HepG2 (cell line): ENCODE measurements around the gene DERL2. TPM values are rescaled to one million over a fixed set of nuclear protein-coding genes. Genes with fewer than 3 reads are reported as not detected.

Experiments
- ATF5 ChIP-seq: sonication (generic); formaldehyde crosslinking; IDR thresholded peaks from 2 replicates; pipeline ENCODE4 v1.4.0; 2020; ENCODE audit warnings: mild to moderate bottlenecking, low read depth, missing genetic modification reagents
- CC2D1A ChIP-seq: sonication (generic); formaldehyde crosslinking; IDR thresholded peaks from 2 replicates; pipeline ENCODE4 v1.8.1; 2023; ENCODE audit warnings: mild to moderate bottlenecking, missing genetic modification reagents
- CEBPB ChIP-seq: IDR thresholded peaks from 2 replicates; pipeline ENCODE4 v1.6.1; 2011; ENCODE audit warnings: low read depth, low read length, improper control_type of control experiment, borderline replicate concordance
- EHMT2 ChIP-seq: fragments of 200-600 bp; sonication (generic); IDR thresholded peaks from 2 replicates; pipeline ENCODE4 v1.7.0; 2017; ENCODE audit warnings: antibody characterized with exemption, low read depth, low read length, borderline replicate concordance
- ELF1 ChIP-seq: sonication (generic); formaldehyde crosslinking; IDR thresholded peaks from 2 replicates; pipeline ENCODE4 v1.4.0; 2020; ENCODE audit warnings: missing genetic modification reagents
- KLF13 ChIP-seq: sonication (generic); formaldehyde crosslinking; IDR thresholded peaks from 2 replicates; pipeline ENCODE4 v1.4.0; 2020; ENCODE audit warnings: mild to moderate bottlenecking, missing genetic modification reagents
- MAFK ChIP-seq, 2 experiments: IDR thresholded peaks in 1 of 2; conservative IDR thresholded peaks in 1 of 2; 2 replicates each; pipeline ENCODE4 v1.6.1; 2011; ENCODE audit warnings: improper control_type of control experiment in 2 of 2, low read length in 2 of 2
- MIER3 ChIP-seq: IDR thresholded peaks from 2 replicates; pipeline ENCODE4 v1.6.1; 2016; ENCODE audit warnings: missing compliant biosample characterization, borderline replicate concordance
- MXD3 ChIP-seq: IDR thresholded peaks from 2 replicates; pipeline ENCODE4 v1.6.1; 2016; ENCODE audit warnings: mild to moderate bottlenecking, missing biosample characterization, missing genetic modification reagents
- MYC ChIP-seq: sonication (generic); formaldehyde crosslinking; IDR thresholded peaks from 2 replicates; pipeline ENCODE4 v1.9.0; 2021; ENCODE audit warnings: missing genetic modification reagents, borderline replicate concordance
- PPARG ChIP-seq: conservative IDR thresholded peaks from 2 replicates; pipeline ENCODE4 v1.6.1; 2016; ENCODE audit warnings: missing biosample characterization, missing genetic modification reagents
- PRPF4 ChIP-seq: fragments of 200-400 bp; formaldehyde crosslinking; IDR thresholded peaks from 2 replicates; pipeline ENCODE4 v1.6.1; 2016; ENCODE audit warnings: low read length, low read depth; ENCODE audit not compliant: poor library complexity, severe bottlenecking
- SALL2 ChIP-seq: sonication (generic); formaldehyde crosslinking; IDR thresholded peaks from 2 replicates; pipeline ENCODE4 v1.8.1; 2023; ENCODE audit warnings: mild to moderate bottlenecking, missing genetic modification reagents, inconsistent platforms
- SATB2 ChIP-seq: sonication (generic); formaldehyde crosslinking; IDR thresholded peaks from 2 replicates; pipeline ENCODE4 v1.5.0; 2020; ENCODE audit warnings: missing genetic modification reagents
- SRF ChIP-seq: IDR thresholded peaks from 2 replicates; pipeline ENCODE4 v1.6.1; 2011; ENCODE audit warnings: mild to moderate bottlenecking, low read depth, low read length, moderate library complexity
- USF2 ChIP-seq, 2 experiments: sonication (generic) in 1 of 2; formaldehyde crosslinking in 1 of 2; IDR thresholded peaks; 2 replicates each; pipeline versions ENCODE4 v1.5.1 to v1.6.1; 2011 to 2020; ENCODE audit warnings: borderline replicate concordance in 1 of 2, low read depth in 1 of 2, low read length in 1 of 2, mild to moderate bottlenecking in 1 of 2, missing genetic modification reagents in 1 of 2, moderate library complexity in 1 of 2
- ZBTB1 ChIP-seq: sonication (generic); formaldehyde crosslinking; IDR thresholded peaks from 2 replicates; pipeline ENCODE4 v1.4.0; 2020; ENCODE audit warnings: missing genetic modification reagents, borderline replicate concordance
- ZBTB7B ChIP-seq: sonication (generic); formaldehyde crosslinking; IDR thresholded peaks from 2 replicates; pipeline ENCODE4 v1.4.0; 2020; ENCODE audit warnings: missing genetic modification reagents
- ZFYVE20 ChIP-seq: sonication (generic); formaldehyde crosslinking; IDR thresholded peaks from 2 replicates; pipeline ENCODE4 v1.8.0; 2023; ENCODE audit warnings: low read depth, mild to moderate bottlenecking, moderate library complexity, missing genetic modification reagents, borderline replicate concordance
- ZNF124 ChIP-seq: sonication (generic); formaldehyde crosslinking; IDR thresholded peaks from 2 replicates; pipeline ENCODE4 v1.4.0; 2020; ENCODE audit warnings: missing genetic modification reagents
- ZNF446 ChIP-seq: sonication (generic); formaldehyde crosslinking; IDR thresholded peaks from 2 replicates; pipeline ENCODE4 v1.5.0; 2020; ENCODE audit warnings: mild to moderate bottlenecking, missing genetic modification reagents
- ZNF549 ChIP-seq: sonication (generic); formaldehyde crosslinking; IDR thresholded peaks from 2 replicates; pipeline ENCODE4 v1.5.0; 2020; ENCODE audit warnings: missing genetic modification reagents
- ZNF580 ChIP-seq: IDR thresholded peaks from 2 replicates; pipeline ENCODE4 v1.6.1; 2016; ENCODE audit warnings: low read depth, borderline replicate concordance
- ZNF660 ChIP-seq: sonication (generic); formaldehyde crosslinking; IDR thresholded peaks from 2 replicates; pipeline ENCODE4 v1.5.1; 2020; ENCODE audit warnings: mild to moderate bottlenecking, low read depth, missing genetic modification reagents, borderline replicate concordance
- ZNF691 ChIP-seq: sonication (generic); formaldehyde crosslinking; IDR thresholded peaks from 2 replicates; pipeline ENCODE4 v1.4.0; 2020; ENCODE audit warnings: missing genetic modification reagents, low read depth, mild to moderate bottlenecking, borderline replicate concordance
- ZNF776 ChIP-seq: sonication (generic); formaldehyde crosslinking; IDR thresholded peaks from 2 replicates; pipeline ENCODE4 v1.4.0; 2020; ENCODE audit warnings: mild to moderate bottlenecking, missing genetic modification reagents
- polyA plus RNA-seq, 8 experiments: library from polyadenylated mRNA; depleted of rRNA in 3 of 8; stranded (reverse) in 7 of 8; unstranded in 1 of 8; fragments of >200 nt; fragmentation: Illumina TruSeq in 4 of 8; extraction: Trizol in 4 of 8; gene quantifications; 2 replicates each; pipeline versions ENCODE4 v1.2.1 to v1.2.3, GENCODE V29; 2011 to 2016; ENCODE audit warnings: low read depth in 4 of 8, missing spikeins in 1 of 8, mixed read lengths in 1 of 8; ENCODE audit not compliant: insufficient read depth in 1 of 8
- total RNA-seq, 5 experiments: library from RNA; depleted of rRNA; stranded (reverse); fragments of >200 nt; fragmentation: Illumina TruSeq; extraction: Trizol; gene quantifications; 2 replicates each; pipeline ENCODE4 v1.2.3, GENCODE V29; 2016; ENCODE audit warnings: low read depth in 1 of 5

Gene DERL2
- total and polyA plus RNA-seq, 2 of the 13 experiments (the other 11 are each of a cell fraction or from before 2014, with no cell fraction given): 59.3 to 65.2 TPM

- TF ChIP-seq ZFYVE20 (CRISPR knock-in tag) (0 out of 2 replicates have a peak, but pooled peaks have one; percentile 70), SRF (no peak), ZNF446 (CRISPR knock-in tag) (peak; percentile 98), MYC (CRISPR knock-in tag) (peak; percentile 99), MXD3 (peak; percentile 99), ATF5 (CRISPR knock-in tag) (peak; percentile 55; the same call in 1 of the 2 replicates), ZBTB7B (CRISPR knock-in tag) (0 out of 2 replicates have a peak, but pooled peaks have one; percentile 24), ZNF660 (CRISPR knock-in tag) (no peak), ZNF549 (peak; percentile 56; the same call in 1 of the 2 replicates), CC2D1A (CRISPR knock-in tag) (no peak), ZNF580 (CRISPR knock-in tag) (peak; percentile 67; the same call in 1 of the 2 replicates), MIER3 (peak; percentile 57; the same call in 1 of the 2 replicates), USF2 (IDR thresholded peaks at IDR 0.05; ENCODE audit: low read depth, low read length) (no peak), USF2 (CRISPR knock-in tag; IDR thresholded peaks at IDR 0.05; ENCODE audit: borderline replicate concordance) (no peak), KLF13 (no peak), ZNF124 (CRISPR knock-in tag) (peak; percentile 23; the same call in 1 of the 2 replicates), SATB2 (peak; percentile 89), ZNF776 (CRISPR knock-in tag) (peak; percentile 95), CEBPB (no peak), ZBTB1 (CRISPR knock-in tag) (no peak), MAFK (conservative IDR thresholded peaks at IDR 0.05 in 1 of 2, IDR thresholded peaks at IDR 0.05 in 1 of 2; ENCODE audit: low read length in 2 of 2) (no peak), ELF1 (CRISPR knock-in tag) (peak; percentile 82), PRPF4 (no peak), PPARG (CRISPR knock-in tag) (peak; percentile 55), SALL2 (CRISPR knock-in tag) (peak; percentile 93), ZNF691 (CRISPR knock-in tag) (peak; percentile 92), EHMT2 (no peak)
Observed at GRCh38 chr17:5438716-5439445, 47.1 kb downstream of the DERL2 start, which contains the start of gene C1QBP (continued).
